Spleen (tissue), 11 donors: ENCODE measurements around the gene DNAJB6. TPM values are rescaled to one million over a fixed set of nuclear protein-coding genes. Genes with fewer than 3 reads are reported as not detected.
A peak's percentile ranks its signal among the peaks of the same experiment; 100 is the strongest.

Source experiments
- DNase-seq: peaks from one replicate; pipeline ENCODE4 v3.0.0-alpha.2; 2020
- H3K27ac ChIP-seq, 8 donors: fragments of 200-600 bp; sonication (generic) in 7 of 8; 1 replicate in 4 of 8; 2 replicates in 4 of 8; pipeline versions ENCODE4 v1.5.0 to v1.8.0; 2016 to 2021; ENCODE audit warnings: inconsistent platforms in 4 of 8, mild to moderate bottlenecking in 4 of 8, moderate library complexity in 1 of 8
- H3K27me3 ChIP-seq, 7 donors: fragments of 200-600 bp; sonication (generic) in 6 of 7; replicated peaks in 1 of 7; 1 replicate in 4 of 7; 2 replicates in 3 of 7; pipeline versions ENCODE4 v1.5.0 to v1.8.0; 2016 to 2021; ENCODE audit warnings: inconsistent platforms in 3 of 7, mild to moderate bottlenecking in 1 of 7
- H3K36me3 ChIP-seq, 6 donors: fragments of 200-600 bp; sonication (generic) in 5 of 6; 1 replicate in 4 of 6; 2 replicates in 2 of 6; pipeline versions ENCODE4 v1.5.0 to v1.8.0; 2016 to 2021; ENCODE audit warnings: inconsistent platforms in 2 of 6
- H3K4me1 ChIP-seq, 6 donors: fragments of 200-600 bp; sonication (generic) in 5 of 6; 1 replicate in 3 of 6; 2 replicates in 3 of 6; pipeline versions ENCODE4 v1.5.0 to v1.8.0; 2016 to 2021; ENCODE audit warnings: inconsistent platforms in 3 of 6
- H3K4me3 ChIP-seq, 8 donors: fragments of 200-600 bp; sonication (generic) in 7 of 8; 1 replicate in 4 of 8; 2 replicates in 4 of 8; pipeline versions ENCODE4 v1.5.0 to v1.8.0; 2016 to 2021; ENCODE audit warnings: inconsistent platforms in 4 of 8, mild to moderate bottlenecking in 4 of 8, moderate library complexity in 2 of 8
- H3K9me3 ChIP-seq, 8 donors: fragments of 200-600 bp; sonication (generic) in 7 of 8; 1 replicate in 4 of 8; 2 replicates in 4 of 8; pipeline versions ENCODE4 v1.5.0 to v1.8.0; 2016 to 2021; ENCODE audit warnings: inconsistent platforms in 4 of 8
- POLR2A ChIP-seq, 3 donors: fragments of 450-650 bp; IDR thresholded peaks; one replicate each; pipeline ENCODE4 v1.5.1; 2017; ENCODE audit warnings: antibody characterized with exemption in 3 of 3, mild to moderate bottlenecking in 1 of 3
- POLR2AphosphoS5 ChIP-seq, 3 donors: sonication (generic); formaldehyde crosslinking; IDR thresholded peaks; one replicate each; pipeline ENCODE4 v1.5.1; 2017; ENCODE audit warnings: antibody characterized with exemption in 3 of 3
- WGBS, 5 donors: extraction: QIAGEN DNeasy Blood & Tissue Kit in 3 of 5; methylation state at CpG; one replicate each; pipeline versions ENCODE4 v1.1.5 to v1.1.7; 2013 to 2018; 5-methylcytosine and 5-hydroxymethylcytosine counted together
- intact Hi-C: fragments of 100-400 bp; cut with DNase I; formaldehyde crosslinking; loops from one replicate; pipeline ENCODE4 v1.15.0; 2023; ENCODE audit warnings: low total_unique reads
- polyA plus RNA-seq, 3 donors: library from polyadenylated mRNA; stranded (reverse); fragments of 200-250 nt; gene quantifications; one replicate each; pipeline ENCODE4 v1.2.1, GENCODE V29; 2013
- total RNA-seq, 7 donors: library from RNA; depleted of rRNA in 3 of 7; stranded (reverse); fragments of >200 nt in 3 of 7; fragmentation: NEBNext Ultra II Directional in 4 of 7; extraction: Animal tissue kit (Norgen Biotek cat#: 25700) in 4 of 7; gene quantifications; one replicate each; pipeline versions ENCODE4 v1.1.0 to v1.2.1, GENCODE V29; 2016 to 2021
- TF ChIP-seq, protein P1 (sequence below), 11 experiments: fragments of 200-600 bp in 7 of 11; fragments of 450-650 bp in 4 of 11; sonication (generic) in 4 of 11; IDR thresholded peaks in 8 of 11; conservative IDR thresholded peaks in 3 of 11; 1 replicate in 7 of 11; 2 replicates in 4 of 11; pipeline versions ENCODE4 v1.4.0 to v1.8.0; 2016 to 2021; ENCODE audit warnings: antibody characterized with exemption in 11 of 11, inconsistent platforms in 4 of 11, mild to moderate bottlenecking in 1 of 11
- donor health status: healthy with polysubstance abuse.
- donor health status: DM: no; HTN: no; CAD: no; lungs with moderate emphysema.
- donor health status: DM: no; HTN: no; CAD: no.
- donor health status: Bipolar disorder and iron deficiency.
- donor health status: healthy.
- donor health status: DM: no; HTN: no; CAD: no.
- donor health status: DM: yes; HTN: yes; CAD: no.

Gene DNAJB6
- total and polyA plus RNA-seq, 10 donors = 37.7 to 115 (median 92.0) TPM

DNA sequence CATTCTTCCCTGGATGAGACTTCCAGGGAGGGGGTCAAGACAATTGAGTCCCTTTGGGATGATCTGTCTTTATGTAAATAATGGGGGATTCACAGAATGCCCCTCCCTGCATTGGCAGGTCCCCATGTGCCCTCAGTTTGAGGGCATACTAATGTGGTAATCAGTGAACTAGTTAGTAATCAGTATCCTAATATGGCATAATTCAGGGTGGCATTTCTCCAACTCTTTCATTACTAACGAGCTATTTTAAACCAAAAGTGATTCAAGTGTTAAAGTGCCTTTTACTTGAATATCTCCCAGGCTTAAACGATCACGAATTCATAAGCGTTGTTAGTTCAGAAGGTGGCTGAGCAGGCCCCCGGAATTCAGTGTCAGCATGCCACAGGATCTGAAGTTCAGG is 1.6 kb upstream of the DNAJB6 start:
- TF ChIP-seq, protein P1, sequence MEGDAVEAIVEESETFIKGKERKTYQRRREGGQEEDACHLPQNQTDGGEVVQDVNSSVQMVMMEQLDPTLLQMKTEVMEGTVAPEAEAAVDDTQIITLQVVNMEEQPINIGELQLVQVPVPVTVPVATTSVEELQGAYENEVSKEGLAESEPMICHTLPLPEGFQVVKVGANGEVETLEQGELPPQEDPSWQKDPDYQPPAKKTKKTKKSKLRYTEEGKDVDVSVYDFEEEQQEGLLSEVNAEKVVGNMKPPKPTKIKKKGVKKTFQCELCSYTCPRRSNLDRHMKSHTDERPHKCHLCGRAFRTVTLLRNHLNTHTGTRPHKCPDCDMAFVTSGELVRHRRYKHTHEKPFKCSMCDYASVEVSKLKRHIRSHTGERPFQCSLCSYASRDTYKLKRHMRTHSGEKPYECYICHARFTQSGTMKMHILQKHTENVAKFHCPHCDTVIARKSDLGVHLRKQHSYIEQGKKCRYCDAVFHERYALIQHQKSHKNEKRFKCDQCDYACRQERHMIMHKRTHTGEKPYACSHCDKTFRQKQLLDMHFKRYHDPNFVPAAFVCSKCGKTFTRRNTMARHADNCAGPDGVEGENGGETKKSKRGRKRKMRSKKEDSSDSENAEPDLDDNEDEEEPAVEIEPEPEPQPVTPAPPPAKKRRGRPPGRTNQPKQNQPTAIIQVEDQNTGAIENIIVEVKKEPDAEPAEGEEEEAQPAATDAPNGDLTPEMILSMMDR (IDR thresholded peaks at IDR 0.05 in 8 of 11, conservative IDR thresholded peaks at IDR 0.05 in 3 of 11) = no peak
- no peak for TF ChIP-seq POLR2AphosphoS5 (IDR thresholded peaks at IDR 0.05)
- no peak for TF ChIP-seq POLR2A (IDR thresholded peaks at IDR 0.05)
- H3K27me3 ChIP-seq = no peaks in the 10 kb centered on the region
- no peak for DNase-seq
- intact Hi-C loops = no loop called here
- no peaks in the 10 kb centered on the region for H3K9me3 ChIP-seq
- peaks cover 15 to 51% (median 34%) of the 10 kb centered on the region in 6 donors for H3K4me1 ChIP-seq
- no peak overlapping the region for H3K27ac ChIP-seq
- H3K4me3 ChIP-seq = no peak overlapping the region
- WGBS, 5 donors = 81 to 94% (median 84%) methylated on average over 5 of the region's 5 CpGs
- no peaks in the 10 kb centered on the region for H3K36me3 ChIP-seq

DNA sequence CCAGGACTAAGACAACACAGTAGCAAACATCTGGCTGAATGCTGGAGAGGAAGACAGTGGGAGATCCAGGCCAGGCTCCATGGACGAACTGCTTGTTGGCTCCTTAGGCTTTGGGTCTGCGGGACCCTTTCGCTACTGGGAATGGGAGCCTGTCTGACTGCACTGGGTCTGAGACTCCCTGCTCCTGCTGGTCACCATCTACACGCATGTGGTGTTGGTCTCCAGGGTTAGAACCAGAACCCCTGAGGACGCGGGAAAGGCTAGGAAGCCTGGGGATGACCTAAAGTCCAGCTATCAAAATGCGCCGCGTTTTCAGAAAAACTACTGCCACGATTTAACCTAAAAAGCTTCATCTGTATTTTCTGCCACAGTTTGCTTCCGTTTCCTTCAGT is 817 bp upstream of the DNAJB6 start:
- Histone ChIP-seq H3K36me3 (no peaks in the 10 kb centered on the region), H3K27ac (peak overlapping the region; percentile 92 to 99 (median 99)), H3K27me3 (no peaks in the 10 kb centered on the region), H3K9me3 (no peaks in the 10 kb centered on the region), H3K4me3 (peak overlapping the region; percentile 70 to 86 (median 75)), H3K4me1 (peaks cover 20 to 58% (median 41%) of the 10 kb centered on the region in 6 donors)
- DNase-seq = peak; percentile 80
- intact Hi-C loops = no loop called here
- 49 to 59% (median 53%) methylated on average over 11 of the region's 11 CpGs for WGBS, 5 donors
- TF ChIP-seq POLR2A (IDR thresholded peaks at IDR 0.05) = no peak
- no peak for TF ChIP-seq POLR2AphosphoS5 (IDR thresholded peaks at IDR 0.05)
- TF ChIP-seq, protein P1 (IDR thresholded peaks at IDR 0.05 in 8 of 11, conservative IDR thresholded peaks at IDR 0.05 in 3 of 11) = no peak

DNA sequence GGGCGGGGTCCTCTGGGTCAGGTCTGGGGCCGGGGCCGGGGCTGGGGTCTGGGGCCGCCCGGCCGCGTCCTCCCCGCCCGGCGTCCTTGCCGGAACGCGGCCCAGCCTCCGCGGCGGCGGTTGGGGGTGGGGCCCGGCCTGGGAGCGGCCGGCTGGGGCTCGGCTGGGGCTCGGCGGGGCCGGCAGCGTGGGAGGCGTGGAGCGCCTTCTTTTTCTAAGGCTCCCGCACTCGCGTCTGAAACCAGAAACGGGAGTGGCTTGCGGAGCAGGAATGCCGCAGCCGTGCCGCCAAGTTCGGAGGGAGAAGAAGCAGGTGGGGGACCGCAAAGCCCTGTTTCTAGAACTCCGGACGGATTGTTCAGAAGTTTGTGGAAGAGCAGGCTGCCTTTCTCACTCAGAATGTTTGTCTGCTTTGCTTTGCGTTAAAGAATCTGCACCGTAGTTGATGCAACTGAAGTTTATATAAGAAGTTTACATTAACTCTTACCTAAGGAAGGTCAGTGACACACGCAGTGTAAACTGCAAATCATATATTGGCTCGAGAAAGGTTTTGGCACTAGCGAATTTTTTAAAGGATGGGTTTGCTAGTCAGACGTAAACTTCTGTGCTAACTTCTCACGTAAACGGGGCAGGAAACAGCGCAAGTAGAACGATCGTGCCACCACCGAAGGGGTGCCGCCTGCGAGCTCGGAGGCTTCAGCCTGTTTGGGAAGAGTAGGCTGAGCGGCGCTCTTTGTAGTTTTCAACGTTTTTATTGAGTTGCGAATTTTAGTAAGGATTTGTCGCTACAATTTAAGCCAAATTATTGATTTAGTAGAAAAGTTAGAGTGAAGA is 729 bp downstream of the DNAJB6 start:
- Histone ChIP-seq H3K27me3 (no peaks in the 10 kb centered on the region), H3K27ac (peak overlapping the region; percentile 92 to 99 (median 99)), H3K9me3 (no peaks in the 10 kb centered on the region), H3K36me3 (no peaks in the 10 kb centered on the region), H3K4me3 (peak overlapping the region; percentile 70 to 86 (median 75)), H3K4me1 (peaks cover 23 to 74% (median 56%) of the 10 kb centered on the region in 6 donors)
- DNase-seq = peak; percentile 94
- TF ChIP-seq, protein P1 (IDR thresholded peaks at IDR 0.05 in 8 of 11, conservative IDR thresholded peaks at IDR 0.05 in 3 of 11) = no peak
- TF ChIP-seq POLR2A (IDR thresholded peaks at IDR 0.05) (no peak), POLR2AphosphoS5 (IDR thresholded peaks at IDR 0.05) (peak in 2 of 3 donors; percentile 12 to 38)
- intact Hi-C loops = no loop called here
- 0 to 2% (median 1%) methylated on average over 37 to 59 of the region's 59 CpGs for WGBS, 5 donors
